GM12878 (cell line): ENCODE results near the gene TRDN. TPM values are rescaled to one million over a fixed set of nuclear protein-coding genes. Genes with fewer than 3 reads are reported as not detected.

Experiments
- ATAC-seq: fragments of 200-7000 bp; cut with Tn5 transposase; 3 replicates; pipeline ENCODE4 v1.9.1; 2020; ENCODE audit warnings: mild to moderate bottlenecking, moderate library complexity
- BruUV-seq: library from RNA; stranded (reverse); fragments of 400-500 nt; replicated peaks from 2 replicates; lab custom pipeline; 2021; lab: Mats Ljungman, UMichigan
- CTCF ChIA-PET: fragments of 300-600 bp; sonication (Branson Sonifier 250); formaldehyde crosslinking; extraction: SDS; loops from one replicate; lab custom pipeline; 2021; ENCODE audit warnings: inconsistent platforms; lab: Yijun Ruan, JAX
- POLR2A ChIA-PET: fragments of 350-600 bp; formaldehyde crosslinking; extraction: SDS; loops from one replicate; lab custom pipeline; 2021; ENCODE audit warnings: inconsistent platforms; lab: Charles Lee
- RAD21 ChIA-PET: fragments of 300-600 bp; sonication (Branson Sonifier 250); formaldehyde crosslinking; loops from one replicate; lab custom pipeline; 2023; ENCODE audit warnings: antibody characterized with exemption; ENCODE audit not compliant: unreplicated experiment; lab: Charles Lee
- SMC1A ChIA-PET: fragments of 300-600 bp; sonication (Branson Sonifier 250); formaldehyde crosslinking; loops from one replicate; lab custom pipeline; 2023; ENCODE audit not compliant: unreplicated experiment, uncharacterized antibody; lab: Charles Lee
- DNase-seq: peaks from one replicate; pipeline ENCODE4 v3.0.0-alpha.2; 2011; ENCODE audit warnings: low read depth, low spot score
- FAIRE-seq: peaks from 3 replicates; lab custom pipeline; 2011; peaks lifted over from hg19 to GRCh38; lab: Jason Lieb, UNC
- H2AFZ ChIP-seq: 2 replicates; pipeline ENCODE4 v1.6.0; 2011; ENCODE audit warnings: low read depth, low read length, control low read depth; ENCODE audit not compliant: control insufficient read depth
- H3K27ac ChIP-seq: 2 replicates; pipeline ENCODE4 v1.5.1; 2011; ENCODE audit warnings: control low read depth; ENCODE audit not compliant: control insufficient read depth, insufficient read depth
- H3K27me3 ChIP-seq, 2 experiments: replicated peaks in 1 of 2; 2 replicates each; pipeline versions ENCODE4 v1.6.0 to v1.6.1; 2011; ENCODE audit warnings: low read length in 1 of 2; ENCODE audit not compliant: control insufficient read depth in 2 of 2, insufficient read depth in 2 of 2
- H3K36me3 ChIP-seq, 2 experiments: 2 replicates each; pipeline ENCODE4 v1.5.1; 2011; ENCODE audit warnings: low read length in 1 of 2; ENCODE audit not compliant: control insufficient read depth in 2 of 2, insufficient read depth in 2 of 2
- H3K4me1 ChIP-seq: 2 replicates; pipeline ENCODE4 v1.6.1; 2011; ENCODE audit warnings: mild to moderate bottlenecking, low read length, moderate library complexity, mixed read lengths; ENCODE audit not compliant: control insufficient read depth, insufficient read depth
- H3K4me2 ChIP-seq: 2 replicates; pipeline ENCODE4 v1.6.0; 2011; ENCODE audit warnings: control low read depth; ENCODE audit not compliant: control insufficient read depth, insufficient read depth
- H3K4me3 ChIP-seq: fragments of 200-600 bp; sonication (generic); 2 replicates; pipeline ENCODE4 v1.5.1; 2016
- H3K79me2 ChIP-seq: 2 replicates; pipeline ENCODE4 v1.6.0; 2011; ENCODE audit warnings: low read length; ENCODE audit not compliant: control insufficient read depth, insufficient read depth
- H3K9ac ChIP-seq: 2 replicates; pipeline ENCODE4 v1.8.0; 2011; ENCODE audit warnings: low read length, control low read depth, mixed read lengths; ENCODE audit not compliant: control insufficient read depth, insufficient read depth
- H3K9me3 ChIP-seq: replicated peaks from 3 replicates; pipeline ENCODE4 v1.5.1; 2011; ENCODE audit warnings: mild to moderate bottlenecking, low read length; ENCODE audit not compliant: control insufficient read depth, insufficient read depth
- H4K20me1 ChIP-seq: 2 replicates; pipeline ENCODE4 v1.6.0; 2011; ENCODE audit not compliant: control insufficient read depth, insufficient read depth
- EED ChIP-seq: sonication (generic); IDR thresholded peaks from 2 replicates; pipeline ENCODE4 v1.6.1; 2016; ENCODE audit warnings: antibody characterized with exemption, low read depth
- EGR1 ChIP-seq, 2 experiments: IDR thresholded peaks; 1 replicate in 1 of 2; 2 replicates in 1 of 2; pipeline ENCODE4 v1.6.1; 2011 to 2012; ENCODE audit warnings: low read depth in 2 of 2, low read length in 2 of 2, borderline replicate concordance in 1 of 2, mild to moderate bottlenecking in 1 of 2, moderate library complexity in 1 of 2
- EZH2 ChIP-seq: IDR thresholded peaks from 2 replicates; pipeline ENCODE4 v1.6.1; 2012; ENCODE audit warnings: low read depth, mild to moderate bottlenecking, control low read depth, inconsistent platforms, low read length, borderline replicate concordance; ENCODE audit not compliant: control insufficient read depth
- FOXK2 ChIP-seq: fragments of 450-650 bp; IDR thresholded peaks from 2 replicates; pipeline ENCODE4 v1.6.1; 2017; ENCODE audit warnings: mild to moderate bottlenecking, moderate library complexity
- FOXM1 ChIP-seq: IDR thresholded peaks from 2 replicates; pipeline ENCODE4 v1.6.1; 2012; ENCODE audit warnings: low read depth, mild to moderate bottlenecking, inconsistent platforms, low read length, moderate library complexity
- JUND ChIP-seq: IDR thresholded peaks from 2 replicates; pipeline ENCODE4 v1.6.1; 2012; ENCODE audit warnings: low read depth, mild to moderate bottlenecking, low read length, improper control_type of control experiment, moderate library complexity
- NR2C1 ChIP-seq: fragments of 450-650 bp; IDR thresholded peaks from 2 replicates; pipeline ENCODE4 v1.6.1; 2017; ENCODE audit warnings: antibody characterized with exemption, mild to moderate bottlenecking, moderate library complexity
- NR2C2 ChIP-seq: IDR thresholded peaks from 2 replicates; pipeline ENCODE4 v1.6.1; 2011; ENCODE audit warnings: borderline replicate concordance, low read depth; ENCODE audit not compliant: control insufficient read depth, insufficient read length
- RFX5 ChIP-seq: IDR thresholded peaks from 2 replicates; pipeline ENCODE4 v1.6.1; 2011; ENCODE audit warnings: low read depth, low read length, improper control_type of control experiment
- SMARCA5 ChIP-seq: fragments of 450-650 bp; IDR thresholded peaks from 2 replicates; pipeline ENCODE4 v1.6.1; 2017; ENCODE audit warnings: mild to moderate bottlenecking
- SMC3 ChIP-seq: IDR thresholded peaks from 2 replicates; pipeline ENCODE4 v1.6.1; 2011; ENCODE audit warnings: low read length, improper control_type of control experiment, borderline replicate concordance
- SPI1 ChIP-seq: IDR thresholded peaks from 2 replicates; pipeline ENCODE4 v1.6.1; 2011; ENCODE audit warnings: low read depth, mild to moderate bottlenecking, low read length, moderate library complexity, borderline replicate concordance; ENCODE audit not compliant: insufficient read depth
- SUZ12 ChIP-seq: fragments of 200-600 bp; sonication (generic); IDR thresholded peaks from one replicate; pipeline ENCODE4 v1.6.1; 2018; ENCODE audit warnings: antibody characterized with exemption, mild to moderate bottlenecking; ENCODE audit not compliant: unreplicated experiment
- ZNF384 ChIP-seq: IDR thresholded peaks from 2 replicates; pipeline ENCODE4 v1.6.1; 2012; ENCODE audit warnings: low read depth, mild to moderate bottlenecking, low read length, improper control_type of control experiment, borderline replicate concordance
- WGBS: methylation state at CpG from one replicate; pipeline ENCODE4 v1.1.6; 2016; ENCODE audit warnings: low lambda C conversion rate; ENCODE audit not compliant: insufficient replicate concordance, insufficient coverage; ENCODE audit errors: missing lambda C conversion rate; 5-methylcytosine and 5-hydroxymethylcytosine counted together
- in situ Hi-C: fragments of 300-500 bp; cut with MboI; formaldehyde crosslinking; loops from 9 replicates; pipeline ENCODE4 v1.14.3; 2018; ENCODE audit warnings: mixed read lengths
- intact Hi-C: fragments of 100-400 bp; cut with micrococcal nuclease; formaldehyde crosslinking; loops from one replicate; pipeline ENCODE4 v1.14.2; 2022; ENCODE audit not compliant: unreplicated experiment
- polyA plus RNA-seq, 11 experiments: library from polyadenylated mRNA; depleted of rRNA in 4 of 11; unstranded in 6 of 11; stranded (reverse) in 5 of 11; fragments of >200 nt; fragmentation: Nextera tagmentation in 4 of 11; fragmentation: Illumina TruSeq in 1 of 11; extraction: Ambion mirVana in 4 of 11; extraction: Trizol in 1 of 11; gene quantifications; 1 replicate in 1 of 11; 2 replicates in 10 of 11; pipeline versions ENCODE4 v1.2.1 to v1.2.3, GENCODE V29; 2011 to 2016; ENCODE audit warnings: inconsistent platforms in 2 of 11, missing spikeins in 2 of 11, low read depth in 1 of 11
- total RNA-seq, 4 experiments: library from RNA; depleted of rRNA in 3 of 4; stranded (reverse); fragments of >200 nt in 3 of 4; fragmentation: Illumina TruSeq in 1 of 4; extraction: Trizol in 1 of 4; gene quantifications; 2 replicates each; pipeline versions ENCODE4 v1.2.1 to v1.2.3, GENCODE V29; 2013 to 2021
- TF ChIP-seq, protein P1 (sequence below): IDR thresholded peaks from 2 replicates; pipeline ENCODE4 v1.6.1; 2011; ENCODE audit warnings: low read depth, mild to moderate bottlenecking, low read length, moderate library complexity, borderline replicate concordance; ENCODE audit errors: extremely low read depth

TRDN gene
- total and polyA plus RNA-seq, 10 of the 15 experiments (the other 5 are each of a cell fraction or from before 2014, with no cell fraction given): not detected

- H3K9me3 ChIP-seq: no peaks in the 10 kb centered on the region
- RAD21 ChIA-PET: no interaction called here
- H3K9ac ChIP-seq: no peak overlapping the region
- BruUV-seq: no TSS peak
- FAIRE-seq: no peak
- POLR2A ChIA-PET: no interaction called here
- H3K4me3 ChIP-seq: no peak overlapping the region
- H3K79me2 ChIP-seq: no peaks in the 10 kb centered on the region
- TF ChIP-seq NR2C2: no peak
- WGBS: 29% methylated on average over 3 of the region's 3 CpGs
- H3K27ac ChIP-seq: no peak overlapping the region
- H3K27me3 ChIP-seq: no peaks in the 10 kb centered on the region
- no peak for DNase-seq
- no peaks in the 10 kb centered on the region for H3K4me1 ChIP-seq
- H4K20me1 ChIP-seq: no peaks in the 10 kb centered on the region
- CTCF ChIA-PET: interaction anchor here (1.8 kb wide), 1 partner anchor 454 kb away, joined by 5 read pairs; no protein-coding TSS in a partner anchor
- SMC1A ChIA-PET: interaction anchor here (1.0 to 3.6 kb wide), 3 partner anchors 11 to 591 kb away, joined by 3 to 13 read pairs (median 3); no protein-coding TSS in a partner anchor
- no peak overlapping the region for H3K4me2 ChIP-seq
- no peak overlapping the region for H2AFZ ChIP-seq
- H3K36me3 ChIP-seq: no peaks in the 10 kb centered on the region
- no peak for ATAC-seq
- intact Hi-C loops: no loop called here
- in situ Hi-C loops: no loop called here
These were observed 313.1 kb downstream of the TRDN start for GRCh38 chr6:123323452-123324329.

DNA sequence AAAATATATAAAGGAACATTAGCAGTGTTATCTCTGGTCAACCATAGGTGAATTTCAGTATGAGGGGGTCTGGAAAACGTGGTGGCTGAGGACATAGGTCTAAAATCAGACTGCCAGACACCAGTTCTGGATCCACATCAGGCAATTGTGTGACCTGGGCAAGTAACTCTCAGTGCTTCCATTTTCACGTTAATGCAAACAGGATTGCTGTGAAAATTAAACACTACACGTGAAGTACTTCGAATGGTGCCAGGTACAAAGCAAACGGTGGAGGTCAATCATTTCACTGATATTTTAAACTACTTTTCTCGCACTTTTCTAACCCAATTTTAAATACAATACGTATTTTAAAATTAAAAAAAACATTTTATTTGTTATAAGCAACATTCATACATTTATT, 315.7 kb downstream of the TRDN start:
- WGBS: 4% methylated on average over 7 of the region's 7 CpGs
- RAD21 ChIA-PET: interaction anchor here (6.0 kb wide), 1 partner anchor 451 kb away, joined by 91 read pairs; no protein-coding TSS in a partner anchor
- POLR2A ChIA-PET: no interaction called here
- Histone ChIP-seq H3K79me2 (no peaks in the 10 kb centered on the region), H3K4me3 (no peak overlapping the region), H3K4me2 (no peak overlapping the region), H2AFZ (no peak overlapping the region), H3K4me1 (no peaks in the 10 kb centered on the region), H3K9me3 (no peaks in the 10 kb centered on the region), H3K9ac (no peak overlapping the region), H3K36me3 (no peaks in the 10 kb centered on the region), H3K27me3 (no peaks in the 10 kb centered on the region), H4K20me1 (no peaks in the 10 kb centered on the region), H3K27ac (no peak overlapping the region)
- FAIRE-seq (no peak), ATAC-seq (no peak), DNase-seq (no peak)
- in situ Hi-C loops: no loop called here
- no peak for TF ChIP-seq EZH2
- TF ChIP-seq FOXM1: no peak
- TF ChIP-seq JUND: no peak
- TF ChIP-seq, protein P1, sequence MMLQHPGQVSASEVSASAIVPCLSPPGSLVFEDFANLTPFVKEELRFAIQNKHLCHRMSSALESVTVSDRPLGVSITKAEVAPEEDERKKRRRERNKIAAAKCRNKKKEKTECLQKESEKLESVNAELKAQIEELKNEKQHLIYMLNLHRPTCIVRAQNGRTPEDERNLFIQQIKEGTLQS: no peak
- no peak for TF ChIP-seq SMC3
- TF ChIP-seq RFX5: no peak
- TF ChIP-seq EED: no peak
- TF ChIP-seq SUZ12: no peak
- TF ChIP-seq EGR1 (IDR thresholded peaks at IDR 0.05; ENCODE audit: borderline replicate concordance in 1 of 2, low read depth in 2 of 2, low read length in 2 of 2): no peak
- no peak for TF ChIP-seq SPI1
- TF ChIP-seq SMARCA5: no peak
- TF ChIP-seq ZNF384: no peak
- no peak for TF ChIP-seq NR2C1
- no peak for TF ChIP-seq FOXK2
- SMC1A ChIA-PET: interaction anchor here (5.8 kb wide), 1 partner anchor 451 kb away, joined by 77 read pairs; no protein-coding TSS in a partner anchor
- no TSS peak for BruUV-seq
- CTCF ChIA-PET: interaction anchor here (0.5 to 6.0 kb wide), 2 partner anchors 11 to 450 kb away, joined by 3 to 175 read pairs; no protein-coding TSS in a partner anchor
- intact Hi-C loops: no loop called here
